Thyroid gland (tissue), 4 donors: ENCODE measurements around the gene HUS1. TPM values are rescaled to one million over a fixed set of nuclear protein-coding genes. Genes with fewer than 3 reads are reported as not detected.
"Not testable (repeated sequence)": the region's sequence is repeated elsewhere in the genome, so short reads cannot be mapped to it uniquely, and the experiment has no call there.

Source experiments
- DNase-seq, 2 donors: peaks; one replicate each; pipeline ENCODE4 v3.0.0-alpha.2; 2019
- H3K27ac ChIP-seq, 3 donors: fragments of 200-600 bp; sonication (generic); 1 replicate in 2 of 3; 2 replicates in 1 of 3; pipeline ENCODE4 v1.5.1; 2016 to 2019; ENCODE audit warnings: mild to moderate bottlenecking in 1 of 3, moderate library complexity in 1 of 3
- H3K27me3 ChIP-seq: fragments of 200-600 bp; sonication (generic); one replicate; pipeline ENCODE4 v1.5.1; 2019
- H3K36me3 ChIP-seq, 2 donors: fragments of 200-600 bp; sonication (generic); one replicate each; pipeline ENCODE4 v1.5.1; 2016 to 2019
- H3K4me1 ChIP-seq, 2 donors: fragments of 200-600 bp; sonication (generic); one replicate each; pipeline ENCODE4 v1.5.1; 2017 to 2019
- H3K4me3 ChIP-seq, 3 donors: fragments of 200-600 bp; sonication (generic); replicated peaks in 1 of 3; 1 replicate in 2 of 3; 2 replicates in 1 of 3; pipeline ENCODE4 v1.5.1; 2016; ENCODE audit warnings: mild to moderate bottlenecking in 1 of 3
- H3K9me3 ChIP-seq: fragments of 200-600 bp; sonication (generic); one replicate; pipeline ENCODE4 v1.5.1; 2017
- POLR2A ChIP-seq, 2 donors: fragments of 450-650 bp; IDR thresholded peaks; one replicate each; pipeline ENCODE4 v1.6.1; 2017; ENCODE audit warnings: antibody characterized with exemption in 2 of 2, mild to moderate bottlenecking in 2 of 2, moderate library complexity in 1 of 2
- WGBS, 2 donors: methylation state at CpG; one replicate each; pipeline ENCODE4 v1.1.5; 2017; 5-methylcytosine and 5-hydroxymethylcytosine counted together
- intact Hi-C: fragments of 100-400 bp; cut with DNase I; formaldehyde crosslinking; loops from one replicate; pipeline ENCODE4 v1.15.1; 2023
- total RNA-seq, 4 donors: library from RNA; depleted of rRNA; stranded (reverse); fragments of >200 nt; gene quantifications; one replicate each; pipeline ENCODE4 v1.2.3, GENCODE V29; 2016
- TF ChIP-seq, protein P1 (sequence below), 6 experiments: fragments of 200-600 bp in 3 of 6; fragments of 450-650 bp in 3 of 6; sonication (generic) in 3 of 6; IDR thresholded peaks; one replicate each; pipeline ENCODE4 v1.5.1; 2016 to 2019; ENCODE audit warnings: antibody characterized with exemption in 6 of 6, mild to moderate bottlenecking in 2 of 6, inconsistent platforms in 1 of 6, moderate library complexity in 1 of 6

Gene HUS1
- total RNA-seq, 4 donors from 2014 or later: 32.1 to 83.8 (median 39.8) TPM

DNA sequence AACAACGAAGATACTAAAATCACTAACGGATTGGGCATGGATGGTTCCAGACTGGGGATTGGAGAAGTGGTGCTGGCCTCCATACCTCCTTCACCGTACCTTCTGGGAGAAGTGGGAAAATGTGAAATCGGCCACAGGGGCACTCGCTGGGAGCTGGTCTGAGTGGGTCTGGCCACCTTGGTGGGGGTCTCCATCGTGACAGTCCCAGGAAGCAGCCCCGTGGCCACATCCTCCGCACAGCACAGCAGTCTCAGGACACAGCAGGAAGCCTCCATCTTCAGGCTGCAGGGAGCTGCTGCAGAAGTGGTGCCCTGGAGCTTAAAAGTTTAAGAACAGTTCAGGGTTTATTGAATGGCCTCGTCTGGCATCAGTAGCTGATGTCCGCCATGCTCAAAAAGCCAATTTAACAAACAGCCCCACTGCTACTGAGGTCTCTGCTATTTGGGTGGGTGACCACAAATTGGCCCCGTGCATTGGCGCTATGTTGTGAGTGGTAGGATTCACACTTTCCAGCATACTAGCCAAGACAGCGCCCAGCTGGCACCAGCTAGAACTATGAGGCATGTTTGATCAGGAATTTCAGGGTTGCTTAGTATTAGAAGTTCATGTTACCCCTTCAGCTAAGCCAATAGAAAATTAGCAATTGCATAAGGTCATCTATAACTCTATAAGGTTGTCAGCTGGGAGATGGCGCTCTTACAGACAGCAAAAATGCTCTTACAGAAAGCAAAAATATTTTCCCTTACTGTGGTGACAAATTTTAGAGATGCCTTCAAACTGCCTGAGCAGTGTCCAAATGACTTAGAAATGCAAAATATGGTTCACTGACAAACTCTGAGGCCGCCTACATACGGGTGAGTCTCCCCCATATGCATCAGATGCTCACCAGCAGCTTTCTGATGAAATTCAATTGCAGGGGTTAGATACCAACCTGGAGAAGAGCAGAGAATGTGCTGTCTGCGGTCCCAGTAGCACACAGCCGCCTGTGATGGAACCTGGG, 48.1 kb downstream of the HUS1 start:
- no peak for DNase-seq
- Histone ChIP-seq H3K4me1 (no peaks in the 10 kb centered on the region), H3K27ac (no peak overlapping the region), H3K4me3 (no peak overlapping the region), H3K27me3 (no peaks in the 10 kb centered on the region), H3K36me3 (no peaks in the 10 kb centered on the region), H3K9me3 (no peaks in the 10 kb centered on the region)
- TF ChIP-seq, protein P1, sequence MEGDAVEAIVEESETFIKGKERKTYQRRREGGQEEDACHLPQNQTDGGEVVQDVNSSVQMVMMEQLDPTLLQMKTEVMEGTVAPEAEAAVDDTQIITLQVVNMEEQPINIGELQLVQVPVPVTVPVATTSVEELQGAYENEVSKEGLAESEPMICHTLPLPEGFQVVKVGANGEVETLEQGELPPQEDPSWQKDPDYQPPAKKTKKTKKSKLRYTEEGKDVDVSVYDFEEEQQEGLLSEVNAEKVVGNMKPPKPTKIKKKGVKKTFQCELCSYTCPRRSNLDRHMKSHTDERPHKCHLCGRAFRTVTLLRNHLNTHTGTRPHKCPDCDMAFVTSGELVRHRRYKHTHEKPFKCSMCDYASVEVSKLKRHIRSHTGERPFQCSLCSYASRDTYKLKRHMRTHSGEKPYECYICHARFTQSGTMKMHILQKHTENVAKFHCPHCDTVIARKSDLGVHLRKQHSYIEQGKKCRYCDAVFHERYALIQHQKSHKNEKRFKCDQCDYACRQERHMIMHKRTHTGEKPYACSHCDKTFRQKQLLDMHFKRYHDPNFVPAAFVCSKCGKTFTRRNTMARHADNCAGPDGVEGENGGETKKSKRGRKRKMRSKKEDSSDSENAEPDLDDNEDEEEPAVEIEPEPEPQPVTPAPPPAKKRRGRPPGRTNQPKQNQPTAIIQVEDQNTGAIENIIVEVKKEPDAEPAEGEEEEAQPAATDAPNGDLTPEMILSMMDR (IDR thresholded peaks at IDR 0.05): no peak
- TF ChIP-seq POLR2A (IDR thresholded peaks at IDR 0.05): no peak
- intact Hi-C loops: no loop called here
- WGBS, 2 donors: 94 to 95% methylated on average over 15 to 18 of the region's 18 CpGs

DNA sequence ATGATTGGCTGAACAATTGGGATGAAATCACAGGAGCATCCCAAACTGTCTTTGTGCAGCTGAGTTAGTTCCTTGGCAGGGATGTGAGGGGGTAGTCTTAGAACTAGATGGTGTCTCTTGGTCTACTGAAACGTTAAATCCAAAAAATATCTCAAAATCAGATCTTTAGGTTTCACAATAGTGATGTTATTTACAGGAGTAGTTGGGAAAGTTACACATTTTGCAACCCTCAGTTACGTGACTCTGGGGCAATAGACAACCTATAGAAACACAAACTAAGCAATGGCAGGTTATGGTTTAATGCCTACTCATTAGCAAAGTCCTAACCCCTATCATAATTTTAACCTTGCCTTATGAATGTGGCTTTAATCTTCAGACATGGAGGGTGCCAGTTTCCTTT, 55.1 kb downstream of the HUS1 start:
- no peak overlapping the region for H3K27ac ChIP-seq
- H3K36me3 ChIP-seq: no peaks in the 10 kb centered on the region
- no peaks in the 10 kb centered on the region for H3K27me3 ChIP-seq
- TF ChIP-seq, protein P1 (IDR thresholded peaks at IDR 0.05): no peak
- TF ChIP-seq POLR2A (IDR thresholded peaks at IDR 0.05): no peak
- intact Hi-C loops: no loop called here
- H3K4me3 ChIP-seq: no peak overlapping the region
- no peaks in the 10 kb centered on the region for H3K4me1 ChIP-seq
- no peak for DNase-seq
- 68 to 84% methylated on average over 2 of the region's 2 CpGs for WGBS, 2 donors
- no peaks in the 10 kb centered on the region for H3K9me3 ChIP-seq

DNA sequence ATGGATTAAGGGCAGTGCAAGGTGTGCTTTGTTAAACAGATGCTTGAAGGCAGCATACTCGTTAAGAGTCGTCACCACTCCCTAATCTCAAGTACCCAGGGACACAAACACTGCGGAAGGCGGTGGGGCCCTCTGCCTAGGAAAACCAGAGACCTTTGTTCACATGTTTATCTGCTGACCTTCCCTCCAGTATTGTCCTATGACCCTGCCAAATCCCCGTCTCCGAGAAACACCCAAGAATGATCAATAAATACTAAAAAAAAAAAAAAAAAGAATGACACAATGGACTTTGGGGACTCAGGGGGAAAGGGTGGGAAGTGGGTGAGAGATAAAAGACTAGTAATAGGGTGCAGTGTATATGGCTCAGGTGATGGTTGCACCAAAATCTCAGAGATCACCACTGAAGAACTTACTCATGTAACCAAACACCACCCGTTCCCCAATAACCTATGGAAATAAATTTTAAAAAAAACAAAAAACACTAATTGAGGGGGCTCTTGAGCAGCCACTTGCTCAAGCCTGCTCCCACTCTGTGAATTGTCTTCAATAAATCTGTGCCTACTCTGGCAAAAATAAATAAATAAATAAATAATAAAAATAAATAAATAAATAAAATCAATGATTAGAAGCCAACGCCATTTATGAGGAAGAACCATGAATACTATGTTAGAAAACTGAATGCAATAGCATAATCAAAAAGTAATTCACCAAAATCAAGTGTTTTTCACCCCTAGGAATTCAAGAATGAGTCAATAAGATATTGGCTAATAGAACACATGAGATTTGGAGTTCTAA, 56.1 kb downstream of the HUS1 start:
- H3K4me3 ChIP-seq, H3K27me3 ChIP-seq, H3K36me3 ChIP-seq, H3K27ac ChIP-seq, H3K9me3 ChIP-seq, H3K4me1 ChIP-seq, intact Hi-C loops, DNase-seq: not testable (repeated sequence)
- WGBS, 2 donors: 58 to 66% methylated on average over 8 of the region's 8 CpGs

DNA sequence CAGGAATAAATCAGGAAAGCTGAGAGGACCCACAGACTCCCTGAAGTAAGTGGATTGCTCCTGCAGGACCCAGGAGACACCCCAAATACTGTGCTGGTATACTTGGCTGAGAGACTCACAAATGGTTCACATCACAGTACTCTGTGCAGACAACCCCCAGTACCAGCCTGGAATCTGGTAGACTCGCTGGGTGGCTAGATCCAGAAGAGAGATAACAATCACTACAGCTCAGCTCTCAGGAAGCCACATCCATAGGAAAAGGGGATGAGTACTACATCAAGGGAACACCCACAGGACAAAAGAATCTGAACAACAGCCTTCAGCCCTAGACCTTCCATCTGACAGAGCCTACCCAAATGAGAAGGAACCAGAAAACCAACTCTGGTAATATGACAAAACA, 62.9 kb downstream of the HUS1 start:
- WGBS, 2 donors: 42 to 86% methylated on average over 1 of the region's 1 CpG
- H3K4me1 ChIP-seq, intact Hi-C loops, DNase-seq, H3K4me3 ChIP-seq, H3K9me3 ChIP-seq, H3K27me3 ChIP-seq, H3K27ac ChIP-seq, H3K36me3 ChIP-seq: not testable (repeated sequence)

DNA sequence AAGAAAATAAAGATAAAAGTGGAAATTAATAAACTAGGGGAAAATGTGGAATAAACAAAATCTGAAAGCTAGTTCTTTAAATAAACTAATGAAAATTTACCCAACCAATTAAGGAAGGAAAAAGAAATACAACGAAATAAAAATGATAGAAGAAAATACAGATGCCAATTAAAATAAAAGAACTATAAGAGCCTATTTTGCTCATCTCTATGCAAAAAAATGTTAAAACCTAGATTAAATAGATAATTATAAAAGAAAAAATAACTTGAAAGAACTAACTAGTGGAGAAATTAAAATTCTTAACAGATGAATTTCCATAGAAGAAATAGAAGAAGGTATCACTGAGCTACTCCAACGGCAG, 63.8 kb downstream of the HUS1 start:
- no peaks in the 10 kb centered on the region for H3K36me3 ChIP-seq
- intact Hi-C loops: no loop called here
- TF ChIP-seq, protein P1 (IDR thresholded peaks at IDR 0.05): no peak
- no peak for TF ChIP-seq POLR2A (IDR thresholded peaks at IDR 0.05)
- 85 to 89% methylated on average over 2 of the region's 2 CpGs for WGBS, 2 donors
- H3K27me3 ChIP-seq: no peaks in the 10 kb centered on the region
- H3K27ac ChIP-seq: no peak overlapping the region
- no peaks in the 10 kb centered on the region for H3K4me1 ChIP-seq
- H3K4me3 ChIP-seq: no peak overlapping the region
- DNase-seq: no peak
- no peaks in the 10 kb centered on the region for H3K9me3 ChIP-seq
